HG03342 (cell line): ENCODE data around the gene MSANTD1.

Source experiments
- ATAC-seq: cut with Tn5 transposase; IDR thresholded peaks from one replicate; pipeline ENCODE4 v1.9.1; 2021; ENCODE audit warnings: mild to moderate bottlenecking, moderate library complexity; ENCODE audit not compliant: unreplicated experiment

The MSANTD1 gene

GRCh38 chr4:3232001-3232400 is 17.0 kb upstream of the MSANTD1 start:
- ATAC-seq: no peak

GRCh38 chr4:3232871-3233271 is 16.1 kb upstream of the MSANTD1 start:
- no peak for ATAC-seq

GRCh38 chr4:3233391-3234071 is 15.4 kb upstream of the MSANTD1 start:
- ATAC-seq: no peak

GRCh38 chr4:3234171-3235029 is 14.6 kb upstream of the MSANTD1 start:
- no peak for ATAC-seq

GRCh38 chr4:3235030-3235345 is 14.0 kb upstream of the MSANTD1 start:
- no peak for ATAC-seq

- no peak for ATAC-seq
These were observed 13.4 kb upstream of the MSANTD1 start for GRCh38 chr4:3235581-3235980.

- ATAC-seq: no peak
These were observed 12.6 kb upstream of the MSANTD1 start for GRCh38 chr4:3236326-3236878.

- ATAC-seq: no peak
These were observed 11.7 kb upstream of the MSANTD1 start for GRCh38 chr4:3237266-3237665.

GRCh38 chr4:3237712-3238560 is 11.0 kb upstream of the MSANTD1 start:
- ATAC-seq: no peak

GRCh38 chr4:3238721-3239120 is 10.2 kb upstream of the MSANTD1 start:
- ATAC-seq: no peak

GRCh38 chr4:3239303-3239702 is 9.7 kb upstream of the MSANTD1 start:
- ATAC-seq: no peak

- no peak for ATAC-seq
These were observed 8.7 kb upstream of the MSANTD1 start for GRCh38 chr4:3239998-3240920.

- no peak for ATAC-seq
These were observed 7.9 kb upstream of the MSANTD1 start for GRCh38 chr4:3240936-3241522.

GRCh38 chr4:3241898-3242524 is 6.9 kb upstream of the MSANTD1 start:
- ATAC-seq: no peak

- no peak for ATAC-seq
These were observed 5.7 kb upstream of the MSANTD1 start for GRCh38 chr4:3243136-3243780.

GRCh38 chr4:3244002-3244401 is 5.0 kb upstream of the MSANTD1 start:
- no peak for ATAC-seq

- ATAC-seq: no peak
These were observed 4.2 kb upstream of the MSANTD1 start for GRCh38 chr4:3244747-3245146.

GRCh38 chr4:3245676-3246075 is 3.3 kb upstream of the MSANTD1 start:
- no peak for ATAC-seq
